Nasal cavity respiratory epithelium epithelial cell of viscerocranial mucosa (primary cell): ENCODE data around the gene SVEP1. TPM values are rescaled to one million over a fixed set of nuclear protein-coding genes. Genes with fewer than 3 reads are reported as not detected.

Source experiments
- total RNA-seq: library from RNA; depleted of rRNA; stranded (reverse); fragments of >200 nt; gene quantifications from 2 replicates; pipeline ENCODE4 v1.2.3, GENCODE V29; 2014

The SVEP1 gene
- under 0.01 and 0.28 TPM in 2 replicates for total RNA-seq

GRCh38 chr9:110579034-110579861 is at the start of gene SVEP1:
SVEP1 (minus strand) TSS chr9:110579741; CDS start chr9:110579543, 198 bp downstream.

DNA sequence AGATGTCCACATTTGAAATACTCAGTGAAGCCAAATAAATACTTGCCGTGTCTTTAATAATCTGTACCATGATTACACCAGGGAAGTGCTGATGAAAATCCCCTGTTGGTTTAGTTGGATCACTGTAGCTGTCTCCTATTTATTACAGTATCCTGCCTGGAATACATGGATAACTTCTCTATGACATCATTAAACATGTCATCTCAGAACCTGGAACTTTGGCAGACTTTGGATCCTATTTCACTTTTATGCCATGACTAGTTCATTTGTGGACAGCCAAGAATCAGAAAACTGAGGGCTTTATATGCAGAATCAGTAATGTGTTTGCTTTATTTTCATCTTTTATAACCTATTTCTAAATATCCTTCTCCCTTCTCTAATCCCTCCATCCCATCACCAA is 241.8 kb downstream of the SVEP1 start, which contains the start of gene TXNDC8:
TXNDC8 (minus strand) TSS at position 137 of the 400 bp plus-strand sequence.

Other genes with a start within 250 kb of the SVEP1 start
- not detected in 2 replicates for gene TXNDC8, start 241.9 kb downstream of the SVEP1 start, total RNA-seq
- gene MUSK, start 89.0 kb upstream of the SVEP1 start, total RNA-seq, result not detected in 2 replicates